K562 (cell line): ENCODE measurements around the gene NDUFS6. TPM values are rescaled to one million over a fixed set of nuclear protein-coding genes. Genes with fewer than 3 reads are reported as not detected.

ENCODE experiments used
- ATAC-seq: fragments of 200-7000 bp; cut with Tn5 transposase; 3 replicates; pipeline ENCODE4 v1.9.1; 2020; ENCODE audit warnings: moderate library complexity
- BruUV-seq: library from RNA; stranded (reverse); fragments of 400-500 nt; replicated peaks from 2 replicates; lab custom pipeline; 2021; lab: Mats Ljungman, UMichigan
- CTCF ChIA-PET: fragments of 300-600 bp; formaldehyde crosslinking; extraction: SDS; loops from one replicate; lab custom pipeline; 2021; ENCODE audit warnings: low intra/inter-chr PET ratio; lab: Yijun Ruan, JAX
- POLR2A ChIA-PET: fragments of 300-600, 350-650 bp; sonication (Branson Sonifier 250); formaldehyde crosslinking; extraction: SDS; loops from one replicate; lab custom pipeline; 2021; ENCODE audit warnings: antibody characterized with exemption, inconsistent platforms; lab: Yijun Ruan, JAX
- DNase-seq, 4 experiments: peaks; one replicate each; pipeline versions ENCODE4 v3.0.0 to v3.0.0-alpha.2; 2011 to 2018; ENCODE audit warnings: low spot score in 3 of 4, mixed read lengths in 3 of 4; ENCODE audit errors: extremely low read depth in 1 of 4
- FAIRE-seq: peaks from 2 replicates; lab custom pipeline; 2011; peaks lifted over from hg19 to GRCh38; lab: Jason Lieb, UNC
- H2AFZ ChIP-seq: 2 replicates; pipeline ENCODE4 v1.6.0; 2011; ENCODE audit warnings: low read depth, low read length, control low read depth, inconsistent platforms
- H3K27ac ChIP-seq: fragments of 200-600 bp; 3 replicates; pipeline ENCODE4 v1.8.0; 2011; ENCODE audit warnings: low read depth, mild to moderate bottlenecking, control low read depth, inconsistent platforms, low read length, moderate library complexity, mixed read lengths; ENCODE audit errors: extremely low read depth
- H3K27me3 ChIP-seq, 2 experiments: fragments of 300-600 bp in 1 of 2; 2 replicates in 1 of 2; 3 replicates in 1 of 2; pipeline versions ENCODE4 v1.6.0 to v1.8.0; 2011; ENCODE audit warnings: inconsistent platforms in 2 of 2, low read length in 2 of 2, mild to moderate bottlenecking in 1 of 2, mixed read lengths in 1 of 2, moderate library complexity in 1 of 2; ENCODE audit not compliant: control insufficient read depth in 2 of 2, insufficient read depth in 2 of 2
- H3K36me3 ChIP-seq: fragments of 300-600 bp; 3 replicates; pipeline ENCODE4 v1.8.0; 2011; ENCODE audit warnings: mild to moderate bottlenecking, low read length, inconsistent platforms; ENCODE audit not compliant: control insufficient read depth, insufficient read depth
- H3K4me1 ChIP-seq, 2 experiments: fragments of 200-600 bp in 1 of 2; replicated peaks in 1 of 2; 2 replicates in 1 of 2; 3 replicates in 1 of 2; pipeline versions ENCODE4 v1.5.1 to v1.8.0; 2011; ENCODE audit warnings: inconsistent platforms in 2 of 2, low read length in 2 of 2, mild to moderate bottlenecking in 1 of 2, mixed read lengths in 1 of 2, moderate library complexity in 1 of 2; ENCODE audit not compliant: control insufficient read depth in 2 of 2, insufficient read depth in 2 of 2
- H3K4me2 ChIP-seq: 2 replicates; pipeline ENCODE4 v1.6.1; 2011; ENCODE audit warnings: low read length, control low read depth, inconsistent platforms, mixed read lengths; ENCODE audit not compliant: insufficient read depth
- H3K4me3 ChIP-seq: fragments of 200-600 bp; sonication (generic), shearing (Covaris generic); 2 replicates; pipeline ENCODE4 v1.5.1; 2016; ENCODE audit warnings: control low read depth, inconsistent platforms
- H3K79me2 ChIP-seq: fragments of 200-600 bp; 3 replicates; pipeline ENCODE4 v1.8.0; 2011; ENCODE audit warnings: low read length, inconsistent platforms; ENCODE audit not compliant: control insufficient read depth, insufficient read depth
- H3K9ac ChIP-seq, 2 experiments: 2 replicates each; pipeline versions ENCODE4 v1.6.0 to v1.6.1; 2011; ENCODE audit warnings: low read depth in 2 of 2, low read length in 2 of 2, control low read depth in 1 of 2, inconsistent platforms in 1 of 2, mild to moderate bottlenecking in 1 of 2, mixed read lengths in 1 of 2; ENCODE audit not compliant: insufficient read depth in 1 of 2
- H3K9me1 ChIP-seq: one replicate; pipeline ENCODE4 v1.6.0; 2011; ENCODE audit warnings: inconsistent platforms, mild to moderate bottlenecking, low read length, moderate library complexity; ENCODE audit not compliant: control insufficient read depth, insufficient read depth
- H3K9me3 ChIP-seq: replicated peaks from 2 replicates; pipeline ENCODE4 v1.5.1; 2011; ENCODE audit warnings: low read depth, low read length, inconsistent platforms; ENCODE audit not compliant: control insufficient read depth, insufficient read depth
- H4K20me1 ChIP-seq: replicated peaks from 2 replicates; pipeline ENCODE4 v1.6.1; 2011; ENCODE audit warnings: low read length, inconsistent platforms, mixed read lengths; ENCODE audit not compliant: control insufficient read depth, insufficient read depth
- EZH2 ChIP-seq: IDR thresholded peaks from 2 replicates; pipeline ENCODE4 v1.6.1; 2012; ENCODE audit warnings: low read depth, mild to moderate bottlenecking, inconsistent platforms, low read length, borderline replicate concordance
- FOSL1 ChIP-seq: fragments of 200-800 bp; sonication (Bioruptor generic); conservative IDR thresholded peaks from 2 replicates; pipeline ENCODE4 v1.6.1; 2016; ENCODE audit warnings: missing genetic modification characterization, missing compliant biosample characterization
- PCBP2 ChIP-seq: fragments of 200-400 bp; formaldehyde crosslinking; IDR thresholded peaks from 2 replicates; pipeline ENCODE4 v1.6.1; 2018; ENCODE audit warnings: low read length, low read depth, mild to moderate bottlenecking, moderate library complexity; ENCODE audit not compliant: poor library complexity, severe bottlenecking
- ZBTB5 ChIP-seq: fragments of 450-650 bp; IDR thresholded peaks from 2 replicates; pipeline ENCODE4 v1.6.1; 2017; ENCODE audit warnings: antibody characterized with exemption
- ZNF140 ChIP-seq: fragments of 250-450 bp; sonication (Bioruptor Pico); IDR thresholded peaks from 2 replicates; pipeline ENCODE4 v1.8.0; 2021; ENCODE audit warnings: moderate library complexity, mild to moderate bottlenecking, inconsistent platforms
- WGBS: fragments of 100-300 bp; shearing (Covaris generic); methylation state at CpG from one replicate; pipeline ENCODE4 v1.1.6; 2016; ENCODE audit warnings: low coverage, mixed read lengths; ENCODE audit not compliant: insufficient coverage; ENCODE audit errors: missing lambda C conversion rate; 5-methylcytosine and 5-hydroxymethylcytosine counted together
- in situ Hi-C: fragments of 300-500 bp; cut with MboI; formaldehyde crosslinking; loops from 4 replicates; pipeline ENCODE4 v1.15.0; 2018; ENCODE audit warnings: inconsistent platforms, mixed read lengths
- intact Hi-C: fragments of 100-400 bp; cut with micrococcal nuclease; formaldehyde crosslinking; loops from 2 replicates; pipeline ENCODE4 v1.14.2; 2022
- polyA plus RNA-seq, 8 experiments: library from polyadenylated mRNA; depleted of rRNA in 4 of 8; stranded (reverse) in 5 of 8; unstranded in 3 of 8; fragments of >200 nt; fragmentation: Nextera tagmentation in 2 of 8; fragmentation: Illumina TruSeq in 1 of 8; extraction: Ambion mirVana in 2 of 8; extraction: Trizol in 1 of 8; gene quantifications; 2 replicates each; pipeline versions ENCODE4 v1.2.1 to v1.2.3, GENCODE V29; 2011 to 2014; ENCODE audit warnings: inconsistent platforms in 1 of 8, missing spikeins in 1 of 8
- total RNA-seq, 7 experiments: library from RNA; depleted of rRNA in 6 of 7; stranded (reverse); fragments of >200 nt in 6 of 7; fragmentation: Illumina TruSeq in 2 of 7; extraction: Trizol in 2 of 7; gene quantifications; 2 replicates each; pipeline versions ENCODE4 v1.2.1 to v1.2.3, GENCODE V29; 2011 to 2021; ENCODE audit warnings: low replicate concordance in 1 of 7

Gene NDUFS6
- total and polyA plus RNA-seq, 9 of the 15 experiments (the other 6 are each of a cell fraction or from before 2014, with no cell fraction given), result 36.1 to 291 (median 77.0) TPM

- Histone ChIP-seq H3K27ac (no peak overlapping the region), H3K4me1 (peaks cover 0 to 27% of the 10 kb centered on the region in 2 experiments; a peak in 2 of 5 replicates), H3K4me3 (no peak overlapping the region), H3K9me1 (no peaks in the 10 kb centered on the region), H2AFZ (no peak overlapping the region), H3K4me2 (no peak overlapping the region), H3K36me3 (no peaks in the 10 kb centered on the region), H3K27me3 (peaks cover 85 to 88% of the 10 kb centered on the region in 2 experiments), H4K20me1 (peaks cover 33% of the 10 kb centered on the region), H3K79me2 (no peaks in the 10 kb centered on the region), H3K9ac (no peak overlapping the region), H3K9me3 (no peaks in the 10 kb centered on the region)
- intact Hi-C loops (no loop called here), in situ Hi-C loops (no loop called here)
- no peak for FAIRE-seq
- 0 out of 2 replicates have a peak, but pooled peaks have one; percentile 49 for TF ChIP-seq EZH2
- no peak for TF ChIP-seq PCBP2
- POLR2A ChIA-PET, result interaction anchor here (0.5 to 0.8 kb wide), 3 partner anchors 13 to 89 kb away, joined by 3 read pairs; no protein-coding TSS in a partner anchor
- ATAC-seq, result no peak
- 4% methylated on average over 28 of the region's 32 CpGs for whole genome bisulfite sequencing
- CTCF ChIA-PET, result no interaction called here
- DNase-seq, result no peak
- no TSS peak for BruUV-seq
Measured at GRCh38 chr5:1836891-1837880, 36.0 kb downstream of the NDUFS6 start.

DNA sequence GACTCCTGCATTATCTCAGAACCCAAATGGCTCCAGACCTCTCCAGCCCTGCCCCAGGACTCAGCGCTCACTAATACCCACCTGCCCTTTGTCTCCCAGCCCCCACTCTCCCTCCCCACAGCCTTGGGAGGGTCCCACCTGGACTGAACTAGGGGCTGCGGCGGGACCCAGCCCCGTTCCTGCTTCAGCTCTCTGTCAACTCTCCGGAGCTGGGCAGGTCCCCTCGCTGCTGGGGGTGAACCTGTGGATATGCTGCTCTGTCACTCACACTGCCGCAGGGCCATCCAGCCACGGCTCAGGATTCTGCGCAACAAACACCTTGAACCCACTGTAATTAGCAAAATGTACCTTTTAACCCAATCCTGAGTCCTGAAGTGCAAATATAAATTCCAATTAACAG is 36.8 kb downstream of the NDUFS6 start:
- ChIA-PET POLR2A (interaction anchor here (0.6 kb wide), 1 partner anchor 90 kb away, joined by 3 read pairs; no protein-coding TSS in a partner anchor), CTCF (no interaction called here)
- H3K4me1 ChIP-seq, result peaks cover 0 to 23% of the 10 kb centered on the region in 2 experiments; a peak in 2 of 5 replicates
- FAIRE-seq, result no peak
- no peak overlapping the region for H3K27ac ChIP-seq
- TF ChIP-seq EZH2 (peak; percentile 80; the same call in 1 of the 2 replicates), ZNF140 (CRISPR knock-in tag) (no peak), ZBTB5 (no peak), FOSL1 (no peak)
- TF ChIP-seq, all 486 proteins: peak for 1
- Histone ChIP-seq H3K9me3 (no peaks in the 10 kb centered on the region), H3K9me1 (no peaks in the 10 kb centered on the region), H3K27me3 (peaks cover 80 to 88% of the 10 kb centered on the region in 2 experiments), H3K36me3 (no peaks in the 10 kb centered on the region), H4K20me1 (peaks cover 33% of the 10 kb centered on the region), H2AFZ (no peak overlapping the region), H3K79me2 (no peaks in the 10 kb centered on the region), H3K9ac (no peak overlapping the region), H3K4me3 (no peak overlapping the region), H3K4me2 (no peak overlapping the region)
- 12% methylated on average over 9 of the region's 9 CpGs for WGBS
- in situ Hi-C loops (no loop called here), intact Hi-C loops (no loop called here)
- DNase-seq (no peak), ATAC-seq (no peak)
- no TSS peak for BruUV-seq
